SKM-1 treated with dmso at 0.1 percent for 144 hours (cell line): ENCODE results near the gene SOCS3.
"Not testable (repeated sequence)": the region's sequence is repeated elsewhere in the genome, so short reads cannot be mapped to it uniquely, and the experiment has no call there.

Experiments used
- DNase-seq: peaks from one replicate; lab custom pipeline; 2025; ENCODE audit not compliant: unreplicated experiment; lab: John Stamatoyannopoulos, UW

The SOCS3 gene

DNA sequence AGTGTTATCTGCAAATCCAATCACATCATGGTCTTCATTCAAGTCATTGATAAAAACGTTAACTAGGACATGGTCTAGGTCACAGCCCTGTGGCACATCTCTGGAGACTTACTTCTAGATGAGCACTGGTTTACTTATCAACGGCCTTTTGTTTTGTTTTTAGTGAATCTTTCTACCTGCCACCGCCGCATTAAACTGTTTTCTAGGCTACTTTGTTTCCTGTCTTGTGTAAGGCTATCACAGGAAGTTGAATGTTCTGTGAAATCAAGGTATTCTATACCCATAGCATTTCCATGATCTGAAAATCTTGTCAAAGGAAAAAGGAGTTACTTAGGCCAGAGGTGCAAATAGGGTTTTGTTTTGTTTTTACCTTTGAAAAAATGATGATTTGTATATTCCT is 26.9 kb downstream of the SOCS3 start:
- no peak for DNase-seq

DNA sequence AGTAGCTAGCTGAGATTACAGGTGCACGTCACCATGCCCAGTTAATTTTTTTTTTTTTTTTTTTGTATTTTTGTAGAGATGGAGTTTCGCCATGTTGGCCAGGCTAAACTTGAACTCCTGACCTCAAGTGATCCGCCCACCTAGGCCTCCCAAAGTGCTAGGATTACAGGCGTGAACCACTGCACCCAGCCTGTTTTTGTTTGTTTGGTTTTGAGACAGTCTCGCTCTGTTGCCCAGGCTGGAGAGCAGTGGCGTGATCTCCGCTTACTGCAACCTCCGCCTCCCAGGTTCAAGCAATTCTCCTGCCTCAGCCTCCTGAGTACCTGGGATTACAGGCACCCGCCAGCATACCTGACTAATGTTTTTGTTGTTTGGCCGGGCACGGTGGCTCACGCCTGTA is 28.5 kb downstream of the SOCS3 start:
- DNase-seq: not testable (repeated sequence)

DNA sequence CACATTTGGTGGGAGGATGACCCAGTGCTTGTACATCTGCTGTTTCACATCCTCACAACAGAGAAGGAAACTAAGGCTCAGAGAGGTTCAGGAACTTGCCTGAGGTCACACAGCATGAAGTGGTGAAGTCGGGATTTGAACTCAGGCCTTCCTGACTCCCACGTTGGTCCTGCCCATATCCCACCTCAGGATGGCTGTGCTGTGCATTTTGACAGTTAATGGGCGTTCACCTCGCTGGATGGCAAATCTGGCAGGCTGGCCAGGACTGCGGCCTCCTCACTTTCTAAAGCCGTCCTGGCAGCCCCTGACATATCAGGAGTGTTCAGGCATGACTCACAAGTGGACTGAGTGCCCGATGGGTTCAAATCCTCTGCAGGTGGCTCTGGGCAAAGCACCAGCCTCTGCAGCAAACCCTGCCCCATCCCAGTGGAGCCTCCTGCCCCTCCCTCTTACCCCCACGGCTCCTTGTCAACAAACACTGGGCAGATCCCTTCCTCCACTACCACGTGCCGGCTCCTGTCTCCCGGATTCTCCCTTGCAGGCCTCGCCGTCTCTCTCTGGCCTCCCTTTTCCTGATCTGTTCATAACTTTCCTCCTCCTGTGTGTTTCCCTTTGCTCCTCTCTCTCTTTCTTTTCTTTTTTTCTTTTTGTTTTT is 29.2 kb downstream of the SOCS3 start:
- DNase-seq: no peak

DNA sequence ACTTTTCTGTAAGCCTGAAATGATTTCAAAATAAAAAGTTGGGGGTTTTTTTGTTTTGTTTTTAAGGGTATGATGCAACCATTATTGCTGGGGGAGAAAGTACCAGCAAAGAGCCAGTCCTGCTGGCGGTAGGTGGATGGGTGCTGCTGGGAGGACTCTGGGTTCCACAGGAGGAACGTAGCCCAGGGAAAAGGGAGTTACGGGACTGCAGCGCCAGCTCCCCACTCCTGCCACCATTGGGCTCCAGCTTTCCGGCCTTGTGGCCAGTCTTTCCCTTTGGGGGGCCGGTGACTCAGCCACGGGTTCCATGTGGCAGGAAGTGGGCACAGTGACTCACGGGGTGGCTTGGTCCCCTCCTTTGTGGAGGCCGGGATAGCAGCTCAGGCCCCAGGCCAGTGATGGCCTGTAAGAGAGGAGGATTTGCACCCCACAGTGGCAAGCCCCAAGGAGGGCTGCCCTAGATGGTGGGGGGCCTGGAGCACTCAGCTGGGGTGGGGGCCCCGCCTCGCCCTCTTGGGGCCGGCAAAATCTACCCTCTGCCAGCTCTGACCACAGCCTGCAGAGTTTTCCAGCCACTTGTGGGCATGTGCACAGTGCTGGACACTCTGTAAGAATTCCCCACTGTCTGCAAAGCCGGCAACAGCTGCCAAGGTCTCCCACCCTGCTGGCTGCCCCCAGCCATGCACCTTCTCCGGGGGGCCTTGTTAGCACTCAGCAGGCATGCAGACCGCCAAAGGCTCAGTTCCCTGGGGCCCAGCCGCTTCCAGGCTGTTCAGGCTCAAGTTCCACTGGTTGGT is 30.4 kb downstream of the SOCS3 start:
- peak; percentile 39 for DNase-seq

DNA sequence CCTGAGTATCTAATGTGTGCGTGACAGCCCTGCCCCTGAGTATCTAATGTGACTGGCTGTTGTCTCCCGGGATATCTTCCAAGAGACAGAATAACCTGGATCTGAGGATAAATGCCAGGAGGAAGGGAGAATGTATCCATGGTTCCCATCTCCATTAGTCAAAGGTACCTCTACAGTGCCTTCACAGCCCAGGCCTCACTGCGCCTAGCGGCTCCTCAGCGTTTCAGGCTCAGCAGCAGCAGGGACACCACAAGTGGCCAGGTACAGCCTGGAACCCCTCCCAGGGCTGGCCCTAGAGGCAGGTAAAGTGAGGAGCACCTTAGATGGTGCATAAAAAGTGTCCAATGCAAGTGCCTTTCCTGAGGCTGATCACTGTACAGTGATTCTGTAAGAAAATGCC is 32.0 kb downstream of the SOCS3 start:
- DNase-seq: no peak

DNA sequence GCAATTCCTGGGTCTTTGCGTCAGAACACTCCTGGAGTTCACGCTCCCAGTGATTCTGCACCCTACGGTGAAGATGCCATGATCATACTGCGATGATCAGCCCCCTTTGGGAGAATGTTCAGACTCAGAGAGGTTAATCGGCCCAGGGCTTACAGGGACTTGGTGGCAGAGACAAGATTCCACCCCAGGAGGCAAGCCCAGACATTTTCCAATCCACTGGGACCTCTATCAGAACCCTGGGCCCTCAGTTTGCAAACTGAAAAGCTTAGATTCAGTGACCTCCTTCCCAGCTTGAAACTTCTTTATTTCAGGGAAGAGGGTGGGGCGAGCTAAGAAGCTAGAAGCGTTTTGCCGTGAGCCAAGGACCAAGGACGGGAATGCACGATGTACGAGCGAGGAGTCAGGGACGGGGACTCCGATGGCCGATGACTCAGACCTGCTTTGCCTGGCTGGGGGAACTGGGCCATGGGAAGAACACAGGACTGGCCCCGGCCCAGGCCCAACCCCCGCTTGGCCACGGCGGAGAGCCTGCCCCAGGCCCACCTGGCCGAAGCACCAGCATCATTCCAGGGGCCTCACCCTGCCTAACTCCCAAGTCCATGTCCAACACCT is 34.7 kb downstream of the SOCS3 start:
- no peak for DNase-seq

DNA sequence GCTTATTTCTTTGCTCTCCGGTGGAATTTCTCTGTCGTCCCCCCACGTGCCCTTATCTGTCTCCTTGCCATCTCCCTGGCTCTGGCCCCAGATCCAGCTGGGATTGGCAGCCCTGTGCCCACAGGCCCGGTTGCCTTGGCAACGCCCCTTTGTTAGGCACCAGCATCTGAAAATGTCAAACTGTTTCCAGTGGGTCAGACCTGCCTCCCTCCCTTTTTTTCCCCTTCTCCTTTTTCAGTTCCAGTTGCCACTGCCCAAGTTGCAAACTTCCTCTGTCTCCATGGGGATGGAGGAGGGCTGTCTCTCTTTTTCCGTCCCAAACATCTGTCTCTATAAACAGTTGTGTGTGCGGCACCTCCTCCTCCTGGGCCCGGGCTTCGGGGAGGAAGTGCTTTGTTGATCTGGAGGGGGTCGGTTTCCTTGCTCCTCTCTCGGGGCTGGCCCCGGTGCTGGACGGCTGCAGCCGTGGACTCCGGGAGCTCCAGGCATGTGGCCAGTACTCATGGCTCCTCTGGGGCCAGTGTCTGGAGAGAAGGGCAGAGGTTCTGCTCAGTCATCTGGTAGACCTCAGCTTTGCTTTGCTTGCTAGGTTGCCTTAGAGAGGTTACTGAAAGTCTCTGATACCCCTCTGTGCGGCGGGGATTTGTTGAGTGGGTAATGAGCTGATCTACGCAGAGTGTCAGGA is 35.3 kb downstream of the SOCS3 start:
- DNase-seq: peak; percentile 90

DNA sequence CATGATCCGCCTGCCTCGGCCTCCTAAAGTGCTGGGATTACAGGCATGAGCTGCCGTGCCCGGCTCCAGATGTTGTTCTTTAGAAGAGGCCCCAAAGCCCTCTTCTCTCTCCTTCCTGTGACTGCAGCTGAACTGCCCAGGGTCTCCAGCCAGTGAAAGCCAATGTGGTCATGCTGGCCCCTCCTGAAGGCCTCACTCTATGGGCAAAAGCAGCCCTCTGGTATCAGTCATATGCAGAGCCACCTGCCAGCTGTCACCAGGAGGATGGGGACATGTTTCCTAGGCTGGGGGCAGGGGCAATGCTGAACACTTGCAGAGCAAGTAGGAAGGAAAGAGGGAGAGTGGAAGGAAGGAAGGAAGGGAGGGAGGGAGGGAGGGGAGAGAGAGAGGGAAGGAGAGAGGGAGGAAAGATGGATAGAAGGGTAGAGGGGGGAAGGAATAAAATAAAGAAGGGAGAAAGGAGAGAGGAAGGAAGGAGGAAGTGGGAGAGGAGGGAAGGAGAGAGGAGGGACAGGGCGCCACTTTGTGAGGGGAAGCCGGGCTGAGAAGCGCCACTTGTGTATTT is 36.0 kb downstream of the SOCS3 start:
- DNase-seq: no peak

DNA sequence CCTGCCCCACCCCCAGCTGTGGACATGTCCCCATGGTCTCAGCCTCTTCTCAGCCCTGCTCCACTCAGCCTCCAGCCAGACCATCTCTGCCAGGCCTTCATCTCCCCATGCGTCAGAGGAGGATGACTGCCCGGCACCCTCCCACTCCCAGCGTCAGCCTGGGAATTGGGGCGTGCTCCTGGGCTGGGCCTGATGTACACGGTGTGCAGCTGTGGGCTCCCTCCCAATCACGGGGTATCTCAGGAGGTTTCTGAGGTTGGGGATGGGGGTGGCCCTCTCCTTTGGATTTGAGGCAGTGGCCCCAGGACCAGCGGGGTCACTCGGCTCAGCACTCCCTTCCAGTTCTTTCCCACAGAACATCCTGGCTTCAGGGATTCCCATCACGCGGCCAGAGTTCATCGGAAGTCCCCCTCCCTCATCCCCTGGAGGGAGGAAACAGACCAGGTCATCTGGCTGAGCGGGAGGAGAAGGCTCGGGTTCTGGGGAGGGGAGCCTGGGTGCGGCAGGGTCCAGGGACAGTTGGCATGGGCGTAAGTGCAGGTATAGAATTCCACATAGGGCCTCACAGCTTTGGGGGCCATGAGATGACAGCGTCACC is 36.9 kb downstream of the SOCS3 start:
- DNase-seq: no peak

DNA sequence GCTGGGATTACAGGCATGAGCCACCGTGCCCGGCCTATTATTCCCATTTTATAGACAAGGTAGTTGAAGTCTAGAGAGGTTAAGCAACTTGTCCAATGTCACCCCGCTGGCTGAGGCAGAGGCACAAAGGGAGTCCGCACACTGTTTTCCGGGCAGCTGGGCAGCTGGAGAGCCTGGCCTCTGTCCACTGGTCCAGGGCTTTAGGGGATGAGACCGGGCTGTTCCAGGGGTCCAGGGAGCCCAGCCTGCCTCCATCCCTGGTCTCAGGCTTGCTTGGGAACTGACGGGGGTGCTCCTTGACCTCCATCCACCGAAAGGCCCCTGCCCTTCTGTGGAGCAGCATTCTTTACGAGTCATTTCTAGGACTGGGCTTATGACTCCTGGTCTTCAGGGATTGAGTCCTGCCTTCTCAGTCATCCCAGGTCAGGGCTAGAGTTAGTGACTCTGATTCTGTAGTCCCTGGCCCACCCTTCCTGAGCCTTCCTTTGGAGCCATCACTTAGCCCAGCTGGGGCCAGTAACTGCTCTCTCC is 37.5 kb downstream of the SOCS3 start:
- no peak for DNase-seq

DNA sequence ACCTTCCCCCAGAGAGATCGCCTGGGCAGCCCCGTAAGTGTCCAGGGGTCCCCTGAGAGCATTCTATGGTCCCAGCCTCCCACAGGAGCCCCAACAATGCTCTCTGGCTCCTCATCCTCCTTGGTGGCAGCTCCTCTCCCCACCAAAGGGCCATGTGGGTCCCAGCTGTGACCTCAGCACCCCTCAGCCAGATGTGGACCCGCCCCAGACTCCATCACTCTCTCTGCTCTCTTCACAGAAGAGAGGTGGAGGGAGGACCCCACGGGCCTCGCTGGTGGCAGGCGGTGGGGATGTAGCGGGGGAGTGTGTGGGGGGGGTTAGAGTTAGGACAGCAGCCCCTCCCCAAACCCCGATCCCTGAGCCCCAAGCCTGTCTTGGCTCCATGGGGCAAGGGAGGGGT is 41.0 kb downstream of the SOCS3 start:
- no peak for DNase-seq

DNA sequence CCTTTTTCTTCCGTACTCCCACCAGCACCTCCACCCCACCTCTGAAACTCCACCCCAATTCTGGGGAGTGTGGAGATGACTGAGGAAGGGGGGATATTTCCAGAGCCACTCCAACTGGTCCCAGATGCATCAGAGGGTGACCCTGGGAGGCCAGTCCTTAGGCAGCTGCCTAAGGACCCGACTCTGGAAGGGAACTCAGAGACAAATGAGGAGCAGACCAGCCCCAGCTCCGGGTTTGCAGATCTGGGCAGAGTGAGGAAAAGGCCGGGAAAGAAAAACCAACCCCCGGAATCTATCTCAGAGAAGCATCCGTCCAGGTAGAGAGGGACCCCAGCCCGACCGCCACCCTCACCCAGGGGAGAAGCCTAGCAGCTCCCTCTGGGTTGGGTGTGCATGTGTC is 41.5 kb downstream of the SOCS3 start:
- DNase-seq: no peak

DNA sequence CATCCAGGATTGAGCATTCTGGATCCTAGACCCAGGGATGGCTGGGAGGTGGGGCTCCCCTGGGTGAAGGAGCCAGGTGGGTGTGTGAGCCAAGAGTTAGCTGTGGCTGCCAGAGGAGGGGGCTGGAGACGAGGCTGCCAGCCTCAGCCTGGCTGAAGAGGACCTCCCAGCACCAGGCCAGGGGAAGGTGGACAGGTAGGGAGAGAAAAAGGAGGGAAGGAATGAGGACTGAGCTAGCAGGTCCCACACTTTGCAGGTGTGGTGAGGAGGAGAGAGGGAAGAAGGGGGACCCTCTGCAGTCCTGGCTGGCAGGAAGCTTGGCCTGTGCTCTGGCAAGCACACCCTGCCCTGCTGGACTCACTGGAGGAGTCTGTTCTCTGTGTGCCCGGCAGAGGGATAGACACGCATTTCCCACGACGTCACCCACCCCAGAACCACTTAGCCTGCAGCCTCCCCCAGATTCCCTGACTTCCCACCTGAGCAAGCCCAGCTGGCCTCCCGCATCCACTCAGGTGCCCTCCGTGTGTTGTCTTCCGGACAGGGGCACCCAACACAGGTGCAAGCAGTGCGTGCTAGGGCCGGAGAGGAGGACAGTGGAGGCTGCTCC is 42.0 kb downstream of the SOCS3 start:
- DNase-seq: no peak

DNA sequence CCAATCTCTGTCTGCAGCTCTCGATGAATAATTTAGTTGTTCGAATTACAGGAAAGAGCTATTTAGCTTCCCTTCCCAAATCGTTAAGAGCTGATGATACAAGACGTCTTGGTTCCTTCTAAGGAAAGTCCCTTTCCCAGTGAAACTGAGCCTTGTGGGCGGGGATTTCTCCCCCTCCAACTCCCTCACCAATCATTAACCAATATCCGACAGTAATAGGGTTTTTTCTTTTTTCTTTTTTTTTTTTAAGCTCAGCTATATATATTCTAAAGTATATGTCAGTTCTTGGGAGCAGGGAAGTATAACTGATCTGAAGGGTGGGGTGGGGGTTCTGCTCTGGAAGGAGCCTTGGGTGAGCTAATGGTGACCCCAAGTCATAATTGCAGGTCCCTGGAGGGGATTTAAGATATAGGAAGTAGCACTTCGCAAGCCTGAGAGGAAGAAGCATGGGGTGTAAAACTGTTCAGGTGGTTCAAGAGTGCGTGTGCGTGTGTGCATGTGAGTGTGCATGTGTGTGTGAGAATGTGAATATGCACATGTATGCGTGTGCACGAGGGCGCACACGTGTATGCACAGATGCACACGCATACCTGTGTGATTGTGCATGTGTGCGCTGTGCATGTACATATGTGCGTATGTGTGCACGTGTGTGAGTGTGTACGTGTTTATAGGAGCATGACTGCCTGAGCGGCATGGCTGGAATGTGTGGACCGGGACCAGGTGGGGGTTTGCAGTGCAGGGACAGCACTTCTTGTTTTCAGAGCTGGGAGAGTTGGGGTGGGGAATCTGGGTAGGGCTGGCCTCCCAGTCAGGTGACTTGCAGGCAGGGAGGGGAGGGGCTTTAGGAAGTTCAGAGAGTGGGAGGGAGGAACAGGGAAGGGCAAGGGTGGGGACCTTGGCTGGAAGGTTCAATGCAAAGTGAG is 42.7 kb downstream of the SOCS3 start:
- no peak for DNase-seq

DNA sequence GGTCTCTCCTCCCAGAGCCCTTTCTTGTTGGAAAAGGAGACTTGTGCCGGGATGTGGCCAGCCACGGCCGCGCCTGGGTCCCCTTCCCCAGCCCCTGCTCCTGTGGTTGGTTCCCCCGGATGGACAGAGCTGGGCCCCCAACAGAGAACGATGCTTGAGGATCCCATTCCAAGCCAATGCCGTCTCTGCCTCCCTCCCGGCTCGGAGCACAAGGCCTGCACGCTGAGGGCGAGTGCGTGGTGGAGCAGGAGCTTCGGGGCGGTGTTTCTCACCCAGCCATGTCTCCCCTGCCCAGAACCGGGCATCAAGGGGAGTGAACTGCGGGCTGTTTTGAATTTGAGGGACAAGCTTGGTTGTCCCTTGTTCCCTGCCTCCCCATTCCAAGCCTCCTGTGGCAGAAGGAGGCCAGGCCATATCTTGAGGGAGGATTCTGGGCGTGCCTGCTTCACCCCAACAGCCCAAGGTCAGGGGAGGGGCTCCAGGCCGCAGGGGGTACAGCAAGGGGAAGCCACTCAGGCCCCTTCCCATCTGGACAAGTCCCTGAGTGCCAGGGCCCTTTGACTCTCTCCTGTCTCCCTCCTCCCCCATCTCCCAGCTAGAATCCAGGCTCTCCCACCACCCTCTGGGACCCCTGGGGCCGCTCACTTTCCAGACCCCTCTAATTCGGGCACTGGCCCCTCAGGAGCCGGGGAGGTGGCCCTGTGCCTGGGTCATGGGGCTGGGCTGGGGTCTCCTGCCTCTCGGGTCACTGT is 43.6 kb downstream of the SOCS3 start:
- no peak for DNase-seq

DNA sequence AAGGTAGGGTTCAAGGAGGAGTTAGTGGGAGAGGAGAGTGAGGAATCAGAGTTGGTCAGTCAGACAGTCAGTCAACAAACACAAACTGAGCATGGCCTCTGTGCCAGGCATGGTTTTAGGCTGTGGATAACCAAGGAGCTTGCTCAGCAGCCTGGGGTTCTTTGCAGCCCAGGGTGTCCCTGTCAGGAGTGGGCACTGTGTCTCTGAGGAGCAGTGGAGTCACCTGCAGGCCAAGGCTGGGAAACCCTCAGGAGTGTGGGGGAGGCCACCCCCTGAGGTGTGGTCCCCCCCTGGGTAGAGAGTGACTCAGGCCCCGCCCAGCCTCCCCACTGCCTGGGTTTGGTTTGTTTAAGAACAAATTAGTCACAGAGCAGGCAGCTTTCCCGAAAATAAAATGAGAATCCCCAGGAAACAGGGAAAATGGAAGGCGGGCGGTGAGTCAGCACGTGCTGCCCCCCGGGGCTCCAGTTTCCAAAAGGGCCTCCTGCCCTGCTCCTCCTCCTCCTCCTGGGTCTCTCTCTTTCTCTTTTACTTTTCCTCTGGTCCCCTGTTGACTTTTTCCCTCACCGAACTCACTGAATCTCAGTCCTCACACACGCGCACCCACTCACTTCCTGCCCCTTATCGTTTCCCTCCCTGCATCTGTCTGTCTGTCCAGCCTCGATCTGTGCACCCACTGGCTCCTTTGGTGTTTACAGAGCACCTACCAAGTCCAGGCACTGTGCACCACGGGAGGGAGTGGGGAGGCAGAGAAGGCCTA is 44.3 kb downstream of the SOCS3 start:
- no peak for DNase-seq

DNA sequence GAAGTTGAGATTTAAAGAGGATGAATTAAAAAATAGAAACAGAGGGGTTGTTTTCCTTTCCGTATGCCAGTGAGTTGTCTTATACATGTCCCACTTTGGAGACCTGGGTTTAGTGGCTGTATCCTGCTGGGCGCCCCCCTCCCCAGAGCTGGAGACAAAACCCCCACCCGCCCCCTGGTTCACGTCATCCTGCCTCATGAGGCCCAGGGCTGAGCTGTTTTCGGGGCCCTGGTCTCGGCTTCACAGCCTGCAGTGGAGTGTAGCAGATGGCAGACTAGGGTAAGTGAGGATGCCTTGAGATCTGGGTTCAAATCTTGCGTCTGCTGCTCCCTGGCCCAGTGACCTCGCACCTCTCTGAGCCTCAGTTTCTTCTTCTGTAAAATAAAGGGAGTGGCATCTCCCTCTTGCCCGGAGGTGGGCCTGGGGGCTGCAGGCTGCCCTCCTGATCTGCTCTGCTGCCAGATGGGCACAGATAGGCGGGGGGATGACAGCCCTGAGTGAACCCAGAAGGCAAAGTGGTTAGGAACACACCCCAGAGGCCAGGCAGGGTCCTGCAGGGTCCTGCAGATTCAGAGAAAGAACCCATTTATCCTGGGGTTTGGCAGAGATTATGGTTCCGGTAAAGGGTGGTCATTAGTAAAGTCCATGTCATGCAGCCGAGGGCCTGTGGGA is 45.1 kb downstream of the SOCS3 start:
- DNase-seq: no peak
